ENCODE measurements around the gene MPI.
"Not testable (repeated sequence)": the region's sequence is repeated elsewhere in the genome, so short reads cannot be mapped to it uniquely, and the experiment has no call there.

Gene MPI

DNA sequence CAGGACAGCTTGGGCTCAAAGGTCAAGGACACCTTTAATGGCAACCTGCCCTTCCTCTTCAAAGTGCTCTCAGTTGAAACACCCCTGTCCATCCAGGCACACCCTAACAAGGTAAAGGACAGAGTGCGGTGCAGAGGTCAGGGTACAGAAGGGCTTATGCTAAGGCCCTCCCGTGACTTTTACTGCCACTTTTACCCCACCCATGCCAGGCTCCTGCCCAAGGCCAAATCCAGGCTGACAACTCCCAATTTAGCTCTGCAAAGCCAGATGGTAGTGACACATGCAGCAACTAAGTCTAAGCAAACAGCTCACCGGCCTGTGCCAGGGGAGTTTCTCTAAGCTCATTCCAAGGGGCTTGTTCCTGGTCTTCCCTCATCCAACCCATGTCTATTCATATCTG, 1.6 kb downstream of the MPI start:
- no peak for DNase-seq (ENCODE audit: low spot score)

DNA sequence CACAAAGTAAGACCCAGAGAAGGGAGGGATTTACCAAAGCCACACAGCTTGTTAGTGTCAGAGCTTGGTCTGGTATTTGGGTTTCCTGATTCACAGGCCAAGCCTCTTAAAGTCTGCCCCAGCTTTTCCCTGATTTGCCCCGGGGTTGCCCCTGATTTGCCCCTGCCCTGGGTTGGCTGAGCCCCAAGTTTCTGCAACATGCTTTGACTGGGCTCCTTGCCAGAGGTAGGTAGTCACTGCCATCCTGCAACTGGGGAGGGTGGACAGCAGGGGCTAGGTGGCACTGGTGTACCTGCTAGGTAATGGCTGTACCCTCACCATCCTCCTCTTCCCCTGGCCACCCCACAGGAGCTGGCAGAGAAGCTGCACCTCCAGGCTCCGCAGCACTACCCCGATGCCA, 2.5 kb downstream of the MPI start:
- no peak for DNase-seq (ENCODE audit: low spot score)

DNA sequence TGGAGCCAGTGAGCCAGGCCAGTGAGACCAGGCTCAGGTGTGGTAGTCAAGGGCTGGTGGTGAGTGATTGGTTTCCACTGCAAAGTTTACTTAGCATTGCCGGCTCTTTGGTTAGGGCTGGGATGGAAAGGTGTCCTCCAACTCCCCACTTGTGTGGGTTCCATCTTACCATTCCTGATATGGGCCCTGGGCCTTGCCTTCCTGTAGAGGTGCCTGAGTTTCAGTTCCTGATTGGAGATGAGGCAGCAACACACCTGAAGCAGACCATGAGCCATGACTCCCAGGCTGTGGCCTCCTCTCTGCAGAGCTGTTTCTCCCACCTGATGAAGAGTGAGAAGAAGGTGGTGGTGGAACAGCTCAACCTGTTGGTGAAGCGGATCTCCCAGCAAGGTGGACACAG, 3.1 kb downstream of the MPI start:
- DNase-seq (ENCODE audit: low spot score) = no peak

DNA sequence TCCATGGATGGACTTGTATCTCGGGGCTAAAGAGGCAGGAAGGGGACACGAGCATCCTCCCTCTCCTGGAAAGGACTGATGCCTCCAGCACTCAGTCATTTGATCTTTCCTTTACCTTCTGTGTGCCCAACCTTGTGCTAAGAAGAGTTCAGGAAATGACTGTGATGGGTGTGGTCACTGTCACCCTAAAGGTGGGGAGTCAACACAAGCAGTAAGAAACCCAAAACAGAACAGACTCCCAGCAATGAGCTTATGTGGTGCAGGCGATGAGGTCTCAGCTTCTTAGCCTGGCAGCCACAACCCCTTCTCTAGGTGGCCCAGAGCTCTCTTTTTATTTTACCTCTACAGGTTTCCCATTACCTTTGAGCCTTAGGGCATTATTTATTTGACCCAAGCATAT, 3.8 kb downstream of the MPI start:
- DNase-seq (ENCODE audit: low spot score) = no peak

DNA sequence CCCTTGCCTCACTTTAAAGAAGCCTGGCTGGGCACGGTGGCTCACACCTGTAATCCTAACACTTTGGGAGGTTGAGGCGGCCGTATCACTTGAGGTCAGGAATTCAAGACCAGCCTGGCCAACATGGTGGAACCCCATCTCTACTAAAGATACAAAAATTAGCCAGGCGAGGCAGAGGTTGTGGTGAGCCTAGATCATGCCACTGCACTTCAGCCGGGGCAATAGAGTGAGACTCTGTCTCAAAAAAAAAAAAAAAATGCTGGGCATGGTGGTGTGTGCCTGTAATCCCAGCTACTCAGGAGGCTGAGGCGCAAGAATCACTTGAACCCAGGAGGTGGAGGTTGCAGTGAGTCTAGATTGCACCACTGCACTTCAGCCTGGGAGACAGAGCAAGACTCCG, 4.5 kb downstream of the MPI start:
- DNase-seq (ENCODE audit: low spot score) = not testable (repeated sequence)

DNA sequence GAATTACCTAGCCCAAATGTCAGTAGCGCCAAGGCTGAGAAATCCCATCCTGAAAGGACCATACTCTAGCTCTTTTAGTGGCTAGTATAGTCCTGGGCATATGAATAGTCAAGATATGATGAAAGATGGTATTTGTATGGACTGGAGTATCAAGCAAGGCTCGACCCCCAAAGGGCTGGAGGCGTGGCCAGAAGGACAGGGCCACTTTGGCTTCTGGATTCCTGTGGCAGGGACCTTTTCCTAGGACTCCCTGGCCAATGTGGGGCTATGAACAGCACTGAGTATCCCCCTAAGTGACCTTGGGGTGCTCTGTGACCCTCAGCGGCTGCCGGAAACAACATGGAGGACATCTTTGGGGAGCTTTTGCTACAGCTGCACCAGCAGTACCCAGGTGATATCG, 6.0 kb downstream of the MPI start:
- no peak for DNase-seq (ENCODE audit: low spot score)

DNA sequence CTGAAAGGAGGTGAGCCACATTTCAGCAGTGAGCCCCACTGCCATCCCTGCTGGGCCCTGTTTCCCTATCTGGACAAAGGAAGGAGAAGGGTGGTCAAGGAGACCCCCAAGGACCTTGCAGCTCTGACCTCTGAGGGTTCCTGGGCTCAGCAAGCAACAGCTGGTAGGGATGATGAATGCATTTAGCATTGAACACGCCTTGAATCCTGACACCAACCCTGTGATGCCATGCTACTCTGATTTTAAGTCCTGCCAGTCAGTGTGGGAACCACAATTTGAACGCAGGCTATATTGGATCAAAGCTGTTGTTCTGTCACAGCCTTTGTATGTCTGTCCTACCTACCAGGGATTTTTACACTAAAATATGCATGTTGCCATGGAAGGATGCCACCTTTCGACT, 6.5 kb downstream of the MPI start:
- no peak for DNase-seq (ENCODE audit: low spot score)

DNA sequence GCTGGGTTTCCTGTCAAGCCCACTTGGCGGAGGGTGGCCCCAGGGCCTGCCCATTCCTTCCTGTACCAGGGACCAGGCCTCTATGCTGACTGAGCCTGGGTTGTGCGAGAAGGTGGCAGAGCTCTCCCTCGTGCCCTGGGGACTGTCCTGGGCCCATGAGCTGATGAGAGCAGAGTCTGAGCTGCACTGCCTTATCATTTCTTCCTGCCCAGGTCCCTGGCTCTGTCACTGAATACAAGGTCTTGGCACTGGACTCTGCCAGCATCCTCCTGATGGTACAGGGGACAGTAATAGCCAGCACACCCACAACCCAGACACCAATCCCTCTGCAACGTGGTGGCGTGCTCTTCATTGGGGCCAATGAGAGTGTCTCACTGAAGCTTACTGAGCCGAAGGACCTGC, 7.5 kb downstream of the MPI start:
- no peak for DNase-seq (ENCODE audit: low spot score)

DNA sequence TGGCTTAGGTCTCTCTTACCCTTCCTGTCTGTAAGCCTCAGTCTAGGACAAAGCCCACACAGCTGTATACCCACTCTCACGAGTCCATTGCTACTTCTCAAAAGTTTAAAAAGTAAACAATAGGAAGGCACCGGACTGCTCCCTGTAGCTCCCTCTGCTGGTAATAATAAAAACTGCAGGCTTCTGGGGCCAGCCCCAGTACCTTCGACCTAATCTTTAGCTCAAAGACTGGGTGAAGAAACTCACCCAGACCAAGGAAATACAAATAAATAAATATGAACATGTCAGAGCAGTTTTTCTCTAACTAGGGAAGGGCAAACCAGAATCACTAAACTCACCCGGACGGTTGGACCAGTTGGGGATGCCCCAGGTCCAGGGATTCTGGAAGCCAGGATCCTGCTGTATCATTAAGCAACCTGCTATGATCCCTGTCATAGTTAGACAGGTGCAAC, 11.8 kb downstream of the MPI start:
- DNase-seq (ENCODE audit: low spot score) = peak; percentile 80

DNA sequence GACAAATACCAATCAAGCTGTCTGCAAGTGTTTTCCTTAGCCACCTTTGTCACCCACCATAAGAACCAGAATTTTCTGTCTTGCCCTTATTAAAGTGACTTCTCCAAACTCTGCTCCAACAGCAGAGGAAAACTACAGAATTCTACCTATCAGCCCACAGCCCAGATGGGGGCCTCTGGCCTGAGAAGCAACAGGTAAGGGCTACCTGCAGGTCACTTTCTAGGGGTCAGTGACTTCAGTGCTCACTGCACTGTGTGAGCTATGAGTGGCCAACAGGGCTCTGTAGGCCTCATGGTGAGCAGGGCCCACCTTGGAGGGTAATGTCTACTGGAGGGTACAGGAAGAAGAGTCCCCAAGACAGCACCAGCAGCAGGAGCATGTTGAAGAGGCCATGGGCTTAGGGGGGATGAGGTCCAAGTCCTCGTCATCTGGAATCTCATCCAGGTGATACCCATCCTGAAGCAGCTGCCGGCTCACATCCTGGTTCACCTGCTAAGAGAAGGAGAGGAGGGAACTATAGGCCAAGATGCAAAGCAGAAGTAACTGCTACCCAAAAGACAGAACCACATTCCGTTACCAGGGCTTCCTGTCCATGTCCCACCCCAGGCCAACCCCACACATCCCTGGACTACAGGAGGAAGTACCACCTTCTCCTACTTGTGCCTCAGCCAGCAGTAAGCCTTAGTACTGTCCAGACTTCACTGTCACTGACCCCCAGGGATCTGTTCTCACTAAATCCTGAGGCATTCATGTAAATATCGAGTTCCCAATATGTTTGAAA, 12.6 kb downstream of the MPI start:
- no peak for DNase-seq (ENCODE audit: low spot score)

DNA sequence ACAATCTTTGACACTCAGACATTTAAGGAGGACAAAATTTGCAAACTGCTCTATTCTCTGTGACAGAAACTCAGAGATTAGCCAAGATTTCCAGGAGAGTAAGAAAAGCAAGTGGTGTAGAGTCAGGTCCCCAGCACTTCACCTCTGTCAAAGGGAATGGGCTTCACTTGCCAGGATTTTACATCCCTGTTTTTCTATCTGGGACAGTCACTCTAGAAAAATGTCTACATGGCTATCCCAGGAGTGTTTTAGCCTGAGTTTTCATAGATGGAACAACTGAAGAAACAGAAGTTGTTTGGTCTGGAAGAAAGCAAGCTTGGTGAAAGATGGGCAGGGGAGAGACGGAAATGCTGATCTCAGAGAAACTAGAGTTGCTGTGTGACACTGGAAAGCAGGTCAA, 13.8 kb downstream of the MPI start:
- DNase-seq (ENCODE audit: low spot score) = no peak

DNA sequence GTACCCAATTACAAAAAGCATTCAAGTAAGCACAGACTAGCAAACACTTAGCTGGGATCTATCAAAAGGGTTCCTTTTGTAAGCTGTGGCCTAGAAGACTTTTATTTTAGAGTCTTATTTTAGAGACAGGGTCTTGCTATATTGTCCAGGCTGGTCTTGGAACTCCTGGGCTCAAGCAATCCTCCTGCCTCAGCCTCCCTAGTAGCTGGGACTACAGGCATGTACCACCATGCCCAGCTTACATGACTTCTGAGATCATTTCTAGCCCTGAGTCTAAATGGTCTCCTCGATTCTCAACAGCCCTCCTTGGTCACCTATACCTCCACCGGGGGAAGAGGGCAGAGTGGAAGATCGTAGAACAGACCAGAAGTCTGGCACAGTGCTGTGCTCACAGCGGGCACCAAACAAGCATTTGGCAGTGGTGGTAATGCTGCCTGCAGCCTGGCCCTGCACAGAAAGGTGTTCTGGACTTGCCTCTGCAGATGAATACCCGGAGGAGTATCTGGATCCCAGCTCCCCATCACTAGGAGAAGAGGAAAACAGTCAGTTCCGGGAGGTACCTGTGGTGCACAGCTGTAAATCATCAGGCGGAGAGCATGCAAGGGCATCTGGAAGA, 14.5 kb downstream of the MPI start:
- no peak for DNase-seq (ENCODE audit: low spot score)

DNA sequence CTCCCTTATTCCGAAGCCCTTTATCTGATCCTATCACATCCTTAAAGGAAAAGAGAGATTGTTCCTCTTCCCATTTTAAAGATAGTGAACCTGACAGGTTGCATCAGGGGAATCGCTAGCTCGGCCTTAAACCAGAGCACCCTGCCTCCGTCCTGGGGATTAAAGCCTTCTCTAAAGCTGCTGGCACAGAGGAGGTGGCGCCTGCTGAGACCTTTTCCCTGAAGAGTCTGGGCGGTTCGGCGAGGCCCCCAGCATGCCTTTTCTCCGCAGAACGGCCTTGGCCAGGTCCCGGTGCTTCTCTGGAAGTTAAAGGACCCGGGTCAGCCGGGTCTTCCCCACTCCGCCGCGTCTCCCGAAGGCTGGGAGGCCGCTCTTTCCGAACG, 16.2 kb downstream of the MPI start:
- peak; percentile 19 for DNase-seq (ENCODE audit: low spot score)

DNA sequence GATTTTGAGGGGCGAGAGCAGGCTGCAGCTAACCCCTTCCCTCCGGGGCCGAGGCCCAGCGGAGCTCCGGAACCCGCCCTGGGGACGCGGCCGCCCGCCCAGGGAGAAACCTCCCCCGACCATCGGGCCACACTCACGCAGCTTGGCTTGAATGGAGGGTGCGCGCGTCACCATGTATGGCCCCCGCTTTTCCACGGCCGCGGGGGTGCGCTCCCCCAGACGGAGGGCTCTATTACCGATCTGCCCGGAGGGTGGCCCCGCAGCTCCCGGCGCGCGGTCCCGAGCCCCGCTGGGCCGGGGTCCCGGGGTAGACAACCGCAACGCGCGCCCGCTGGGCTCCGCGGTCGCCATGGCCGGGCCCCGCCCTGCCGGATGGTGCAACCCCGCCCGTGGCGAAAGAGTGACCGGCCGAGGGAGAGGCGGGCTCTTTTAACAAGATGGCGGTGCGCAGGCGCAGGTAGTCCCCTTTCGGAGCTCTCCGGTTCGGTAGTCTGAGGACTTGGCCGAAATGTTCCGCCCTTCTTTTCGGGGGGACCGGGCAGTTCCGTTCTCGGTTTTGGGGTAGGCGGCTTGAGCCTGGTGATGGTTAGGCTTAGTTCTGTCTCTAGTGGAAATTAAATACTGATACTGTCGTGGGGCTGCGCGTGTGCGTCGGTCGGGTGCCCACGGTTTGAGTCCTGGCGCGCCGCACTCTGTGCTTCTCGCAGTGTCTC, 16.8 kb downstream of the MPI start, which contains the start of gene FAM219B:
Gene FAM219B, minus strand, starts transcription at position 402 of the 713 bp plus-strand sequence. Its CDS starts 51 bp downstream, at position 351.
- DNase-seq (ENCODE audit: low spot score) = peak; percentile 84

DNA sequence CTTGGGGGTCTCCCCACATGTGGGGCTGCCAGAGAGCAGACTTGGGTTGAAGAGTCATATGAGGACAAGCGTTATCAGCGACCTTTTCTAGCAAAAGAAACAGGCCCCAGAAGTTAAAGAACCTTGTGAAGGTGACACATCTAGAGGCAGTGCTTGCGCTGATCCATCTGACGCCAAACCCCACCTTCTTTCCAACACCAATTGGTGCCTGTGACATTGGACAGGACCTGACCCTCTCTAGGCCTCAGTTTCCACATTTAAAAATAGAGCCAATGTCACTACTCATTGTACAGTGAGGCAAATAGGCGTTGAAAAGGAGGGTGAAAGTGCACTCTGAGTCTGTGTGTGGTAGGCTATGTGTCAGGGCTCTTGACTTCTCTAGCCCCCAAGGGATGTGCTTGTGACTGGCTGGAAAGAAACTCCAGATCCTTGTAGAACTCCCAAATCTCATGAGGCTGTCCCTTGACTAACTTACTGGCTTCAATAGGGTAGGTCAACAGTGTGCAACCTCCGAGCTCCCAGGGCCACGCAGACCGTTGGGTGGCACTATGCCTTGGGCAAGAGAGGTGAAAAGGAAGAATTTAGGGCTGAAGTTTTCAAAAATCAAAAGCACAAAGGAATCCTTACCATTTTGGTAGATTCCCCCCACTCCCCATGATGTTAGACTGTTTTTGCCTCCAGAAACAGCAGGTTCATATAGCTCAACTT, 17.5 kb downstream of the MPI start:
- peak; percentile 43 for DNase-seq (ENCODE audit: low spot score)

DNA sequence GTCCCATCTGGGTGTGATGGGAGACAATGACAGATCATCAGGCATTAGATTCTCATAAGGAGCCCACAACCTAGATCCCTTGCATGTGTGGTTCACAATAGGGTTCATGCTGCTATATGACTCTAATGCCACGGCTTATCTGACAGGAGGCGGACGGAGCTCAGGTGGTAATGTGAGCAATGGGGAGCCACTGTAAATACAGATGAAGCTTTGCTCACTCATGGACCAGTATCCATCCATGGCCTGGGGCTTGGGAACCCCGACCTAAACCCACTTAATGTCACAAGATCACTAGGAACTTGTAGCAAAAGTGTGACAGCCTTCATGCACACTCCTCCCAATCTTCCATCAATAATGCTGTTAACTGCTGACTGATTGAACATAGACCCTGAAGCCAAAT, 18.8 kb downstream of the MPI start:
- DNase-seq (ENCODE audit: low spot score) = no peak

DNA sequence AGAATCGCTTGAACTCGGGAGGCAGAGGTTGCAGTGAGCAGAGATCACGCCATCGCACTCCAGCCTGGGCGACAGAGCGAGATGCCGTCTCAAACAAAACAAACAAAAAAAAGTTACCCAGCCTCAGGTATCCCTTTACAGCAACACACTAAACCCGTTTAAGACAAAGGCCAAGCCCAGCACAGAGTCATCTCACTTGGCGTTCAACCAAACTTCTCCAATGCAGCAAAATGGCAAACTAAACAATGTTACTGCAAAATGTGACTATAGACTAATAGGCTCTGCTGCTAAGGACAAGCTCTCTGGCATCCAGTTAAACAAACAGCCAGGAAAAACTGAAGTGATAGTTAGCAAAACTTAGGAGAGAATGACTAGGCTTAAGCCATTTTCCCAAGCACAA, 23.2 kb downstream of the MPI start:
- peak; percentile 22 for DNase-seq (ENCODE audit: low spot score)

DNA sequence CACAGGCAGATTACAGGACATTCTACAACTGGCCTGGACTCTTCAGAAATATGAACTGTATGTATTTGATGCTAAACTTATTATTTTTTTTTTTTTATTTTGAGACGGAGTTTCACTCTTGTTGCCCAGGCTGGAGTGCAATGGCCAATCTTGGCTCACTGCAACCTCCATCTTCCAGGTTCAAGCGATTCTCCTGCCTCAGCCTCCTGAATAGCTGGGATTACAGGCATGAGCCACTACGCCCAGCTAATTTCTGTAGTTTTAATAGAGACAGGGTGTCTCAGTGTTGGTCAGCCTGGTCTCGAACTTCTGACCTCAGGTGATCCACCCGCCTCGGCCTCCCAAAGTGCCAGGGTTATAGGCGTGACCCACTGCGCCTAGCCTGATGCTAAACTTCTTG, 24.0 kb downstream of the MPI start:
- not testable (repeated sequence) for DNase-seq (ENCODE audit: low spot score)

DNA sequence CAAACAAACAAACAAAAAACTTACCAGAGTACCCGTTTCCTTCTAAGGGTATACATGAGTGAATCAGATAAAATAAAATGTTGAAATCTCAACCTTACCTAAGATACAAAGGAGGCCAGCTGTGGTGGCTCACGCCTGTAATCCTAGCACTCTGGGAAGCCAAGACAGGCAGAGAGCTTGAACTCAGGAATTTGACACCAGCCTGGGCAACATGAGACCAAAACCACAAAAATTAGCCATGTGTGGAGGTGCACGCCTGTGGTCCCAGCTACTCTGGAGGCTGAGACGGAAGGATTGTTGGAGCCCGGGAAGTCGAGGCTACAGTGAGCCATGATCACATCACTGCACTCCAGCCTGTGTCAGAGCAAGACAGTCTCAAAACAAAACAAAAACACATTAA, 27.8 kb downstream of the MPI start:
- DNase-seq (ENCODE audit: low spot score) = no peak

DNA sequence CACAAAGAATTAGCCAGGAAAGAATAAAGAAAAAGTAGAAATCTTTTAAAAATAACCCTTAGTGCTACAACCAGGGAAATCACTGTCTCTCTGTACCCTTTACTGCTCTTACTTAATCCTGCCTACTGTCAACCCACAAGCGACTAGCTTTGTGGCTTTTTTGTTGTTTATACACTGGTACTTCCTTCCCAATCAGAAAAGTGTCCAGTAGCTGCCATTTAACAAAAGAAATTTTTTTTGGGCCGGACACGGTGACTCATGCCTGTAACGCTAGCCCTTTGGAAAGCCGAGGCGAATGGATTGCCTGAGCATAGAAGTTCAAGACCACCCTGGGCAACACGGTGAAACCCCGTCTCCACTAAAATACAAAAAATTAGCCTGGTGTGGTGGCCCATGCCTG, 30.6 kb downstream of the MPI start:
- DNase-seq (ENCODE audit: low spot score) = no peak

DNA sequence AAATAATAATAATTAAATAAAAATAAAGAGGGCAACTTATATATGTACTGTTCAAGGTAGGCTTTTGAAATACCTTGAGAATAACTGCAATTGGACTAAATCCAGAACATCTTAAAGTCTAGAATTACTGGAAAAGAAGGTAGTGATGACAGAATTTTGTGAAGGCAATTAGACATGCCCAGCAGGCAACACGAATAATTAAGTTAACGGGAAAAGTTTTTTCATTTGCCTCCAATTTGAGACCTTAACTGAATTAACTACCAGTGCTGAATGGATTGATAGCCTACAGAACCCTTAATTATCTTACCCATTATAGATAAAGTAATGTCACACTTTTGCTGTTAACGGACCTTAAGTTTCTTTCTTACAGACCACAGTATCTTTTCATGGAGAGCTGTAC, 34.7 kb downstream of the MPI start:
- no peak for DNase-seq (ENCODE audit: low spot score)

DNA sequence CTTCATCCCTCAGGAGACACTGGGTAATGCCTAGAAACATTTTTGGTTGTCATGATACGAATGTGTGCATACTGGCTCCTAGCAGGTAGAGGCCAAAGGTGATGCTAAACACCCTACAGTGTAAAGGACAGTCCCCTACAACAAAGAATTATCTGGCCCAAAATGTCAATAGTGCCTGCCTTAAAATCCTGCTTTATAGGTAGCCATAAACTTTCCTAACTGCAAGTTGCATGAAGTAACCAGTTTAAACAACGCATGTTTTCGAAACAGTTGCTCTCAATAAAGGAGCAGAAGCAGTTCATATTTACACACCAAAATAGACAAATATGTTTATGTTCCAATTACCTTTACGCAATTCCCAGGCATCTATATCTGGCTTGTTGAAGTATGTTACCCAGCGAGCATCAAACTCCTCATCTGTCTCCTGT, 38.9 kb downstream of the MPI start:
- no peak for DNase-seq (ENCODE audit: low spot score)

DNA sequence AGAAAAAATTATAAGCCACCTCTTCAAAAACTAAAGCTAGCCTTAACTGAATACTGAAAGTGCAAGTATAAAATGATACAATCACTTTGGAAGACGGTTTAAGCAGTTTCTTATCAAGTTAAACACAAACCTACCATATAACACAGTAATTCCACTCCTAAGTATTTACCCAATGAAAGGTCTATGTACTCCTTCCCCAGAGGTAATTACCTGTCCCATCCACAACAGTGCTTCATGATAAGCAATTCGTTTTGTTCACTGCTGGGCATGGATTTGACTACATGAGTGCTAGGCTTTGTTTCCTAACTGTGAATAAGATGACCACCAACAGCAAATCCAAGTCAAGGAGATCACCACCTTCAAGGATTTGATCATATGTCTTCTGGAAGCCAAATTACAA, 43.7 kb downstream of the MPI start:
- no peak for DNase-seq (ENCODE audit: low spot score)
